ENCODE results near the gene GPM6B. TPM values are rescaled to one million over a fixed set of nuclear protein-coding genes. Genes with fewer than 3 reads are reported as not detected.

GPM6B gene
- total RNA-seq, 5 donors from 2014 or later (not counting 1 experiment from before 2014, with no cell fraction given): 0.09 to 0.35 TPM; not detected in 3

DNA sequence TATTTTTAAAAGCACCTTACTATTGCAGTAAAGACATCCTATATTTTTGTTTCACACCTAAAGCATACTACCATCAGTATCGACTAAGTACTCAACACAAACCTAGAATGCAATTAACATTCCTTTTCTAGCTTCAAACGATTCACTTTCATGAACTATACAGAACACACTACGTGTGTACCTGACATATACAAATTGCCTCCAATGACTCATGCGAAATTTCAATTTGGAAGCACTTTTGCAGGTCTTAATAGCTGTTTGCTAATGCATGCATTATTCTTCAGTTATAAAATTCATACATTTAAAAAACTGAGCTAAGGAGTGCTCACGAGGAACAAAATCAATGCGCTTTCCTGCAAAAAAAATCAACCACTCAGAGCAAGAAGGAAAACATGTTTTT is 19.7 kb upstream of the GPM6B start:
- Mint-ChIP-seq H3K9me3 (no peaks in the 10 kb centered on the region), H3K4me1 (no peaks in the 10 kb centered on the region), H3K4me3 (no peak overlapping the region), H3K27me3 (peaks cover 0 to 37% of the 10 kb centered on the region in 2 donors), H3K36me3 (no peaks in the 10 kb centered on the region), H3K27ac (no peak overlapping the region)
- no peaks in the 10 kb centered on the region for H3K4me1 ChIP-seq (ENCODE audit: control insufficient read depth in 1 of 2, extremely low read depth in 1 of 2, insufficient read depth in 2 of 2, low read length in 2 of 2)
- no peak overlapping the region for H3K4me3 ChIP-seq (ENCODE audit: control insufficient read depth in 1 of 2, extremely low read depth in 1 of 2, low read length in 1 of 2)
- H3K27ac ChIP-seq (ENCODE audit: low read length): no peak overlapping the region
- ATAC-seq (replicated peaks in 1 of 4) (no peak), DNase-seq (no peak)
- WGBS (ENCODE audit: insufficient coverage): no CpG with 5 or more reads among the region's 6 CpGs
- no peaks in the 10 kb centered on the region for H3K27me3 ChIP-seq (replicated peaks in 1 of 2; ENCODE audit: control insufficient read depth in 2 of 2, extremely low read depth in 1 of 2, insufficient read depth in 2 of 2, low read length in 1 of 2)
- H3K36me3 ChIP-seq (ENCODE audit: control insufficient read depth in 2 of 2, extremely low read depth in 1 of 2, insufficient read depth in 1 of 2, low read length in 1 of 2): no peaks in the 10 kb centered on the region
- ChIA-PET POLR2A (no interaction called here), CTCF (no interaction called here)
- no peaks in the 10 kb centered on the region for H3K9me3 ChIP-seq

DNA sequence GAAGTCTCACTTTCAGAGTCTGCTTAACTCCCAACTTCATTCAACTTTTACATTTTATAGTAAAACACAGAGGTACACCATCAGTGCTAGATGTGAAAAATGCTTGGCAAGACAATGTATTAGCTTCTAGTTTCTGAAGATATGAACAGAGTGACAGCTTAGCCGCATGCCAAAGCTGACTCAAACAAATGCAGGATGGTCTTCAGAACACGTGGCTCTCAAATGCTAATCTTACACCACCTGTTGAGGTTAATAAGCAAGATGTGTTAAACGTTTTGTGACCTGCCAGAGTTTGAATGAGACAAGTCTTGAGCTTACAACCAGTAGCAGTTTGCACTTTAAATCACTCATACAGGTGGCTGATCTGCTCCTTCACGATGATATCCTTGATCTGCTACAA is 18.9 kb upstream of the GPM6B start:
- no peaks in the 10 kb centered on the region for H3K4me1 ChIP-seq (ENCODE audit: control insufficient read depth in 1 of 2, extremely low read depth in 1 of 2, insufficient read depth in 2 of 2, low read length in 2 of 2)
- no peaks in the 10 kb centered on the region for H3K9me3 ChIP-seq
- Mint-ChIP-seq H3K27ac (no peak overlapping the region), H3K4me3 (no peak overlapping the region), H3K4me1 (no peaks in the 10 kb centered on the region), H3K9me3 (no peaks in the 10 kb centered on the region), H3K36me3 (no peaks in the 10 kb centered on the region), H3K27me3 (peaks cover 0 to 36% of the 10 kb centered on the region in 2 donors)
- DNase-seq (no peak), ATAC-seq (replicated peaks in 1 of 4) (no peak)
- POLR2A ChIA-PET: no interaction called here
- CTCF ChIA-PET: no interaction called here
- H3K27ac ChIP-seq (ENCODE audit: low read length): no peak overlapping the region
- no peak overlapping the region for H3K4me3 ChIP-seq (ENCODE audit: control insufficient read depth in 1 of 2, extremely low read depth in 1 of 2, low read length in 1 of 2)
- H3K27me3 ChIP-seq (replicated peaks in 1 of 2; ENCODE audit: control insufficient read depth in 2 of 2, extremely low read depth in 1 of 2, insufficient read depth in 2 of 2, low read length in 1 of 2): no peaks in the 10 kb centered on the region
- no CpG with 5 or more reads among the region's 4 CpGs for WGBS (ENCODE audit: insufficient coverage)
- no peaks in the 10 kb centered on the region for H3K36me3 ChIP-seq (ENCODE audit: control insufficient read depth in 2 of 2, extremely low read depth in 1 of 2, insufficient read depth in 1 of 2, low read length in 1 of 2)

DNA sequence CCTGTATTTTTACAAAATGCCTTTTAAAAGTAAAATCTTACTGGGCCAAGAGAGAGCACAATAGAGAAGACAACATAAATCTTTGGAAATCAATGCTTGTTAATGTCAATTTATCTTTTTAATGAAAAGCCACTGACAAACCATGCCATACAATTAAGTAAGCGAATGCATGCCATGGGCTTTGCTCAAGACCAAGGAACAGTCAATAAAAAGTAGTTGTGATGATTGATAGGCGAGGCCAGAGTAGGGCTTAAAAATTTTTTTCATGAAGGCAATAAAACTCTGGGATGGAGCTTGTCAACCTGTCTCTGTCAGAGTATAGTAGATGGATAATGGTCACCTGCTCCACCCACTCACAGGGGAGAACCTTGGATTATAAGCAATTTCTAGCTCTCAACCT is 17.5 kb upstream of the GPM6B start:
- Mint-ChIP-seq H3K4me3 (no peak overlapping the region), H3K27ac (no peak overlapping the region), H3K36me3 (no peaks in the 10 kb centered on the region), H3K27me3 (peaks cover 0 to 26% of the 10 kb centered on the region in 2 donors), H3K9me3 (no peaks in the 10 kb centered on the region), H3K4me1 (no peaks in the 10 kb centered on the region)
- no peaks in the 10 kb centered on the region for H3K9me3 ChIP-seq
- ChIA-PET CTCF (no interaction called here), POLR2A (no interaction called here)
- ATAC-seq (replicated peaks in 1 of 4): no peak
- no peaks in the 10 kb centered on the region for H3K4me1 ChIP-seq (ENCODE audit: control insufficient read depth in 1 of 2, extremely low read depth in 1 of 2, insufficient read depth in 2 of 2, low read length in 2 of 2)
- no CpG with 5 or more reads among the region's 2 CpGs for whole genome bisulfite sequencing (ENCODE audit: insufficient coverage)
- H3K4me3 ChIP-seq (ENCODE audit: control insufficient read depth in 1 of 2, extremely low read depth in 1 of 2, low read length in 1 of 2): no peak overlapping the region
- H3K27me3 ChIP-seq (replicated peaks in 1 of 2; ENCODE audit: control insufficient read depth in 2 of 2, extremely low read depth in 1 of 2, insufficient read depth in 2 of 2, low read length in 1 of 2): no peaks in the 10 kb centered on the region
- DNase-seq: no peak
- H3K36me3 ChIP-seq (ENCODE audit: control insufficient read depth in 2 of 2, extremely low read depth in 1 of 2, insufficient read depth in 1 of 2, low read length in 1 of 2): no peaks in the 10 kb centered on the region
- no peak overlapping the region for H3K27ac ChIP-seq (ENCODE audit: low read length)

DNA sequence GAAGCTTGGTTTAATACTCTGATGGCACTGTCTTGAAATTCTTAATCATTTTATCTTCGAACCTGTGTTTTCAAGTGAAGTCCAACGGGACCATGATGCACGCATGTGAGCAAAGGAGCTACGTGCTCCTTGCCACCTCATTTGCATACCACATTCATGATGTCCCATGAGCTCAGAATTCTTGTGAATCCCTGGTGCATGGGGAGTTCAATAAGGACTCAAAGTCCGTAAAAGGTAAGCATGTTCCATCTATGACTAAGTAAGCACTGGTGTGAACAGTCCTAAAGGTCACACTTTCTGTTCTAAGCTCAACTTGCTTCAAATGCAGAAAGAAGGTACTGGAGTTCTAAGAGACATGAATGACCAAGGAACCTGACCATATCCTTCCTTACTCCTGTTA is 13.1 kb upstream of the GPM6B start:
- Mint-ChIP-seq H3K27me3 (peaks cover 3 to 28% of the 10 kb centered on the region in 2 donors), H3K36me3 (no peaks in the 10 kb centered on the region)

DNA sequence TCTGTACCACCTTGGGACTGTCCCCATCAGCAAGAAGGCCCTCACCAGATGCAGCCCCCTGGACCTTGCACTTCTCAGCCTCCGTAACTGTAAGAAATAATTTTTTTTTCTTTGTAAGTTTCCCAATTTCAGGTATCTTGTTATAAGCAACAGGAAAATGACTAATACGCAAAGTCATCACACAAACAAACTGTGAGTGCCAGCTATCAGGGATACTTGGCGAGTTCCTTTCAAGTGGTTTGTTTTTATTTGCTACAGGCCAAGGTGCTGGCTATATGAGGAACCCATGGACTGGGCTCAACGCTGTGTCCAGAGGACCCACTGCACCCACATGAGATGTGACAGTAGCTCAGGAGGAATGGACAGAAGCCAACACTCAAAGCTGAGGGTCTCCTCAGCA is 11.5 kb upstream of the GPM6B start:
- H3K27me3 Mint-ChIP-seq: peaks cover 3 to 29% of the 10 kb centered on the region in 2 donors
- no peak for ATAC-seq (replicated peaks in 1 of 4)
- ChIA-PET CTCF (no interaction called here), POLR2A (no interaction called here)
- WGBS (ENCODE audit: insufficient coverage): 47% methylated on average over 2 of the region's 4 CpGs
- no peak overlapping the region for H3K27ac Mint-ChIP-seq
- DNase-seq: no peak
- H3K36me3 Mint-ChIP-seq: no peaks in the 10 kb centered on the region
- Histone ChIP-seq H3K4me1 (ENCODE audit: control insufficient read depth in 1 of 2, extremely low read depth in 1 of 2, insufficient read depth in 2 of 2, low read length in 2 of 2) (no peaks in the 10 kb centered on the region), H3K4me3 (ENCODE audit: control insufficient read depth in 1 of 2, extremely low read depth in 1 of 2, low read length in 1 of 2) (no peak overlapping the region), H3K9me3 (no peaks in the 10 kb centered on the region), H3K27ac (ENCODE audit: low read length) (no peak overlapping the region), H3K27me3 (replicated peaks in 1 of 2; ENCODE audit: control insufficient read depth in 2 of 2, extremely low read depth in 1 of 2, insufficient read depth in 2 of 2, low read length in 1 of 2) (peaks cover 0 to 3% of the 10 kb centered on the region in 2 experiments), H3K36me3 (ENCODE audit: control insufficient read depth in 2 of 2, extremely low read depth in 1 of 2, insufficient read depth in 1 of 2, low read length in 1 of 2) (no peaks in the 10 kb centered on the region)
- H3K4me3 Mint-ChIP-seq: no peak overlapping the region
- H3K4me1 Mint-ChIP-seq: no peaks in the 10 kb centered on the region
- no peaks in the 10 kb centered on the region for H3K9me3 Mint-ChIP-seq

More for the DNA sequence above, 13.1 kb upstream of the GPM6B start:
- Mint-ChIP-seq H3K4me3 (no peak overlapping the region), H3K27ac (no peak overlapping the region), H3K9me3 (no peaks in the 10 kb centered on the region), H3K4me1 (no peaks in the 10 kb centered on the region)
- WGBS (ENCODE audit: insufficient coverage): 100% methylated on average over 1 of the region's 5 CpGs
- H3K27ac ChIP-seq (ENCODE audit: low read length): no peak overlapping the region
- no peaks in the 10 kb centered on the region for H3K9me3 ChIP-seq
- CTCF ChIA-PET: no interaction called here
- DNase-seq (no peak), ATAC-seq (replicated peaks in 1 of 4) (no peak)
- H3K36me3 ChIP-seq (ENCODE audit: control insufficient read depth in 2 of 2, extremely low read depth in 1 of 2, insufficient read depth in 1 of 2, low read length in 1 of 2): no peaks in the 10 kb centered on the region
- no peaks in the 10 kb centered on the region for H3K27me3 ChIP-seq (replicated peaks in 1 of 2; ENCODE audit: control insufficient read depth in 2 of 2, extremely low read depth in 1 of 2, insufficient read depth in 2 of 2, low read length in 1 of 2)
- H3K4me1 ChIP-seq (ENCODE audit: control insufficient read depth in 1 of 2, extremely low read depth in 1 of 2, insufficient read depth in 2 of 2, low read length in 2 of 2): no peaks in the 10 kb centered on the region
- POLR2A ChIA-PET: interaction anchor here in 1 of 2 donors (0.5 to 0.6 kb wide), 2 partner anchors 58 to 367 kb away, joined by 3 read pairs; no protein-coding TSS in a partner anchor
- H3K4me3 ChIP-seq (ENCODE audit: control insufficient read depth in 1 of 2, extremely low read depth in 1 of 2, low read length in 1 of 2): no peak overlapping the region

DNA sequence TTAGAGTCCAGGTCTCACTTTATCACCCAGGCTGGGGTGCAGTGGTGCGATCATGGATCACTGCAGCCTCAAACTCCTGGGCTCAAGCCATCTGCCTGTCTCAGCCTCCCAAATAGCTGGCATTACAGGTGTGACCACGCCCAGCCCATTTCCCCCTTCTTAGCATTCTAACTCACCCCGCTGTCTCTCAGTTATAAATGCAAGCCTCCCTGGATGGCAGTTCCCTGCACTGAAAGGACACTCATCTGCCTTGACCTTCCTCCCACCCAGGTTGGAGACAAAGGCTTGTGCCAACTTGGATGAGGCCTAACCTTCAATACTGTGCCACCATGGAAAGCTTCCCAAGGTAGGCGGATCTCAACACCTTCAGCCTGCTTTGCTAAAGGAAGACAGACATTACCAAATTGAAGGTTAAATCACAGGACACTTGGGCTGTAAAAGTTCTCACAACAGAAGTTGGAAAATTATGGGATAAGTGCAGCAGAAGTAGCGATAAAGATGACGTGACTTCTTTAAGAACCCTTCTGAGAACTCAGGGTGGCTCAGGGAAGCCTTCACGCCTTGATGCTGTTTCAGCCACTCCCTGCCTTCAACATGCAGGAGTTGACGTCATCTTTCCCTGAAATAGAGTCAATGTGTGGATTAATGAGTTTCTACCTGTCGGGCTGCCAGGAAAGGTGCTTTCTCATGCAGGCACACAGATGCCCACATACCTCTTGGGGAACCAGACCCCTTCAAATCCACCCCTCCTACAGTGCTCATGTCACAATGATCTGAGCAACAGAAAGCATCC is 10.6 kb upstream of the GPM6B start:
- POLR2A ChIA-PET: no interaction called here
- no peak overlapping the region for H3K27ac Mint-ChIP-seq
- CTCF ChIA-PET: no interaction called here
- ATAC-seq (replicated peaks in 1 of 4): no peak
- no CpG with 5 or more reads among the region's 9 CpGs for WGBS (ENCODE audit: insufficient coverage)
- Histone ChIP-seq H3K36me3 (ENCODE audit: control insufficient read depth in 2 of 2, extremely low read depth in 1 of 2, insufficient read depth in 1 of 2, low read length in 1 of 2) (no peaks in the 10 kb centered on the region), H3K4me1 (ENCODE audit: control insufficient read depth in 1 of 2, extremely low read depth in 1 of 2, insufficient read depth in 2 of 2, low read length in 2 of 2) (no peaks in the 10 kb centered on the region), H3K4me3 (ENCODE audit: control insufficient read depth in 1 of 2, extremely low read depth in 1 of 2, low read length in 1 of 2) (no peak overlapping the region), H3K9me3 (no peaks in the 10 kb centered on the region), H3K27me3 (replicated peaks in 1 of 2; ENCODE audit: control insufficient read depth in 2 of 2, extremely low read depth in 1 of 2, insufficient read depth in 2 of 2, low read length in 1 of 2) (peaks cover 0 to 3% of the 10 kb centered on the region in 2 experiments), H3K27ac (ENCODE audit: low read length) (no peak overlapping the region)
- no peak overlapping the region for H3K4me3 Mint-ChIP-seq
- no peaks in the 10 kb centered on the region for H3K9me3 Mint-ChIP-seq
- H3K4me1 Mint-ChIP-seq: no peaks in the 10 kb centered on the region
- H3K36me3 Mint-ChIP-seq: no peaks in the 10 kb centered on the region
- DNase-seq: no peak
- H3K27me3 Mint-ChIP-seq: peaks cover 3 to 29% of the 10 kb centered on the region in 2 donors
